HT-29 (cell line): ENCODE results near the gene MSMO1. TPM values are rescaled to one million over a fixed set of nuclear protein-coding genes. Genes with fewer than 3 reads are reported as not detected.

Experiments used
- DNase-seq: peaks from one replicate; pipeline ENCODE4 v3.0.0-alpha.2; 2015; ENCODE audit warnings: low spot score
- total RNA-seq: library from RNA; depleted of rRNA; stranded (reverse); fragments of >200 nt; shearing (Covaris generic); gene quantifications from 2 replicates; pipeline ENCODE4 v1.2.3, GENCODE V29; 2014

The MSMO1 gene
- total RNA-seq, 1 experiment from 2014 or later, result 39.6 TPM

DNA sequence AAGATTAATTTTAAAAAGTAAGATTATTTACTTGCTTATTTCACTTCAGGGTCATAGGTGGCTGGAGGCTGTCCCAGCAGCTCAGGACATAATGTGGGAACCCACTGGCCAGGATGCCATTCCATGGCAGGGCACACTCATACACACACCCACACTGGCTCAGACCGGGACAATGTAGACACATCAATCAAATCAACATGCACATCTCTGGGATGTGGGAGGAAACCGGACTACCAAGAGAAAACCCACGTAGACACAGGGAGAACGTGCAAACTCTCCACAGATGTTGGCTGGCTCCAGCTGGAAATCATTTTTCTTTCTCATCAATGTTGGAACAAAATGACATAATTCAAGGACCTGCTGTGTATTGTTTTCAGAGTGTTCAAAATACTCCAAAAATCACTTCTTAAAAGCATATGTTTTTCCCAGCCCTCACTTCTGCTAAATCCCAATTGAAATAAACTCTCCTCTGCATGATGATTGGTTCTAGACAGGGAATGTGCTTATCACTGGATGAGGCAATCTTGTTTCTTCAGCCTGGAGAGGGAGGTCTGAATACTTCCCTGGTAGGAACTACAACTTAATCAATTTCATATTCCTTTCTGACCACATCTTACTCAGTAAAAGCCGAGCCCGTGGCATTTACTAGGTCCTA lies 32.7 kb downstream of the MSMO1 start:
- DNase-seq, result no peak

DNA sequence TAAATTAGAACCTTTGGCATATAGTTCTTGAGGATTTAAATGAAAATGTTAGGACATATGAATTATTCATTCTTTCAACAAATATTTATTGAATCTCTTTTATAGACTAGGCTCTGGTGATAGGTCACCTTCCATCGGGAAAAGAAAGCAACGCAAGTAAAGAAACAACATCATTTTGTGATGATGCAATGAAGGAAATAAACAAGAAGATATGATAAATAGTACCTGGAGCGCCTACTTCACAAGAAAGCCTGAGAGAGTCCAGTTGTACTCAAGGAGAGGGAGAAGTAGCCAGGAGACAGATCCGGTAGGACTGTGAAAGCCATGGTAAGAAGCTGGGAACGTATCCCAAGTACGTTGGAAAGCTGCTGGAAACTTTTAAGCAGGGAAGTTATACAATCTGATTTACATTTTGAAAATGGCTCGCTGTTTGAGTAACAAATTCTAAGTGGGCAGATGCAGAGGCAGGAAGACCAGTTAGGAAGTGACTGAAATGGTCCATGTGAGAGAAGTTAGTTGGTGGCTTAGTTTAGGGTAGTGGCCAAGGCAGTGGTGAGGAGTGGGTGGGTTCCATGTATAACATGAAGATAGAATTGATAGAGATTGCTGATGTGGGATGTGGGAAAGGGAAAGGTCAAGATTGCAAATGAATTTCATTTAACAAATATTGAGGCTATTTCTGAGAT lies 33.7 kb downstream of the MSMO1 start:
- no peak for DNase-seq

DNA sequence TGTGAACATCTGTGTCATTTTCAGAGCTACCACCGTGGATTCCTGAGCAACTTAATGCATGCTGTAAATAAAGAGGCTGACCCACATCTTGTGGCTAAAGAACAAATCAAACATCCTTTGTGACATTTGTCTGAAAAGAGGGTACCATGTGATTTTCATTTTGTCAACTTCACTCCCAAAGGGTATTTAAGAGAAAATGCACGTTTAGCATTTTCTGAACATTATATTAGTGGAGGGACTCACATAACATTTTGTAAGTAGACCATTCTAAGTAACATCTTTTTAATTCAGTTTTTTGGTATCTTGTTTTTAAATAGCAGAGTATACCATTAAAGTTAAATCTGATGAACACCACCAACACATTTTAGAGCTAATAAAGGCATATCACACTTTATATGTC lies 34.3 kb downstream of the MSMO1 start:
- no peak for DNase-seq

DNA sequence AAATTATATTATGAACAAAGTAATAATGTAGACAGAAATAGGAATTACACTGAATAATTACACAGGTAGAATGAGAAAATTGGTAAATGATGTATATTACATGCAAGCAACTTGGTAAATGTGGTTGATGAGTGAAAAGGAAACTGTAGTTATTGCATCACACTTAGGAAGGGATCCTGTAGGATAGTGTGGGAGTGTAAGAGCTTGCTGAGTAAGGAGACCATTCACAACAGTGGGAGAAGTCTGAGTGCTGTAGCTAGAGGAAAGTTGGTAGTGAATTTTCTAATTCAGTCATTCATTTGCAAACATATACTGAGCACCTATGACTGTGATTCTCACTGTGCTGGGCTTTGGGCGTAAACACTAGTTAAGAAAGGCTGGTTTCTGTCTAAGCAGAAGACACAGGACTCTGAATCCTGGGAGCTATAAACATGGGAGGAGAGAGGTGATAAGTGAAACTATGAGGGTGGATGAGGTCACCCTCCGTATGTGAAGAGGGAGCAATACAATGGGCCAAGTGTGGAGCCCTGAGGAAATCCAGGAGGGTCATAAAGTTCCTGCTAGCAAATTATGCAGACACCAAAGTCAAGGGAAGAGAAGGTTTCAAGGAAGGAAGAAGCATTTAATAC lies 37.1 kb downstream of the MSMO1 start:
- DNase-seq, result no peak

DNA sequence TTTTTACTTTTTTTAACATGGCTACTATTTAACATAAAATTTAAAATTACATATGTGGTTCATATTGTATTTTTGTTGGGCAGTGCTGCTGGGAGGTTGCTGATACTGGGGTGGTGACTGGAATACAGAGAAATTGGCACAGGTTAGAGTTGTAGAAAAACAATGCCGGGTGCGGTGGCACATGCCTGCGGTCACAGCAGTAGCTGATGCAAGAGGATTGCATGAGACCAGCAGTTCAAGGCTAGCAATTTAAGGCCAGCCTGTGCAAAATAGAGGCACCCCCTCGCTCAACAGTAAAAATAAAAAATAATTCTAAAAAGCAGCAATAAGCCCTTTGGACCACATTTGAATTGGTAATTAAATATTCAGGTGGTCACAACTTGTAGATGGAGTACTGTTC lies 39.6 kb downstream of the MSMO1 start:
- no peak for DNase-seq

DNA sequence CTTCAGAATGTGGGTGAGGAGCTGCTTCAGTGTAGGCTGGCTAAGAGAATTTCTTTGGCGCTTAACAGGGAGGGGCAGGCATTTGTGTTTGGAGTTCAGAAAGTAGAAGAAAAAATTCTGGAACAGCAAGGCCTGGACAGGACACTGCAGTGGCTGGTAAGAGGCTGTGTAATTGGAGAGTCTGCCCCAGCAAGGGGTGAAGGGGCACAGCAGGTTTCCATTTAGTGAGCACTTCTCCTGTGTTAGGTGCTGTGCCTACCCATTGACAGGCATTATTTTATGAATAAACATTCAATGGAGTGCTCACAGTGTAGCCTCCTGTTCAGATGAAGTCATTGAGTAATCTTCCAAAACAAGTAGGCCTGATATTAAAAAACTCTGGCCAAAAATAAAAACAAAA lies 40.6 kb downstream of the MSMO1 start:
- DNase-seq, result no peak

DNA sequence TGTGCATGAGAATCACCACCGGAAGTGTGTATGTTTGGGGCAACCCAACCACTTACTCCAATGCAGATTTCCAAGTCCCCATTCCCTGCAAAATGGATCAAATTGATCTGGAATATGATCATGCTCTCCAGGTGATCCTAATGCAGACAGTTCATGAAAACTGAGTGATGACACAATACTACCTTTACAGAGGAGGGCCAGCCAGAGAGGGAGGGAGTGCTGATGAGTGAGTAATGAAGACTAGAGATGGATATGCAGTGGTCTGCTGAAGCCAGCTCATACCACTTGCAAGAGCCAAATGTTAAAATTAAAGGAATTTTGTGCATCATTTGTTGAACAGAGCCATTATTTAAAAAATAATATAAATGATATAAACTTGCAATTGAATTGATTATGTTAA lies 41.1 kb downstream of the MSMO1 start:
- DNase-seq, result no peak

DNA sequence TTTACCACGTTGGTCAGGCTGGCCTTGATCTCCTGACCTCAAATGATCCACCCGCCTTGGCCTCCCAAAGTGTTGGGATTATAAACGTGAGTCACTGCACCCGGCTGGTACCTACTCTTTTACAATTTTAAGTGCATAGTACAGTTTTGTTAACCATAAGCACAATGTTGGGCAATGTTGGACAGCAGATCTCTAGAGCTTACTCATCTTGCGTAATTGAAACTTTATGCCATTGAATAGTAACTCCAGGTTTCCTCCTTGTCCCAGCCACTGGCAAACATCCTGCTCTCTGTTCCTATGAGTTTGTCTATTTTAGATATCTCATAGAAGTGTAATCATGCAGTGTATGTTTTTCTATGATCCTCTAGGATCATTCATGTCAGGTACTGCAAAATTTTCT lies 42.1 kb downstream of the MSMO1 start:
- no peak for DNase-seq

DNA sequence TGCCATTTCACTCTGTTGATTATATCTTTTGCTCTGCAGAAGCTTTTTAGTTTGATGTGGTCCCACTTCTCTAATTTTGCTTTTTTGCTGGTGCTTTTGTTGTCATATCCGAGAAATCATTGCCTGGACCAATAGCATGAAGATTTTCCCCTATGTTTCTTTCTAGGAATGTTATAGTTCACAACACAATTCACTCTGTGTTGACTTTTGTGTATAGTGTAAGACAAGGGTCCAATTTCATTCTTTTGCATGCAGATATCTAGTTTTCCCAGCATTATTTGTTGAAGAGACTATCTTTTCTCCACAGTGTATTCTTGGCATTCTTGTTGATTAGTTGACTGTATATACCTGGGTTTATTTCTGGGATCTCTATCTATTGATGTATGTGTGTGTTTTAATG lies 43.1 kb downstream of the MSMO1 start:
- DNase-seq, result no peak

DNA sequence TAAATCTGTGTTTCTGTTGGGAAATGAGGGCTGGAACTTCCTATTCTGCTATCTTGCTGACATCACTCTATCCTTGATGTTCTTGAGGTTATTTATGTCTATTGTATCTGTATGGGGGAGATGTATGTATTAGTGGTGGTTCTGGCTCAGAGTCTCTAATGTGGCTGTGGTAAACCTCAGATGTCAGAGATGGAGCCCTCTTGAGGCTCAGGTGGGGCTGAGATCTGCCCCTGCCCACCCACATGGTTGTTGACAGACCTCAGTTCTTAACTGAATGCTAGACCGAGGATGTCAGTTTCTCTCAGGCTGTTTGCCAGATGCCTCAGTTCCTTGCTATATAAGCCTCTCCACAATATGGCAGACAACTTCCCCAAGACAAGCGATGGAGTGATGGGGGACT lies 48.0 kb downstream of the MSMO1 start:
- no peak for DNase-seq

DNA sequence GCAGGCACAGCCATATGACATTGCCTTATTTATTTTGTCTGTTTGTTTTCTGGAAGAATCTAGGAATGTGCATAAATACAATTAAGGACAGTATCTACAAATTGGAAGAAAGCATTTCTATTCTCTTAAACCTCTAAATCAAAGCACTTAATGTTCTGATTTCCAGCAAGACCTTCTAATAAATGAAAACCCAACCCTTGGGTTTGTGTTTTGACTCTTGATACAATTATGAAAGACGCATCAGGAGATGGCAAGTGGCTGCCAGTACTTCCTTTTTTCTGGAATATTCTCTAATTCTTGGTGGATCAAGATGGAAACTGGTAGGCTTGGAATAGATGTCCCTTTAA lies 50.9 kb downstream of the MSMO1 start:
- DNase-seq, result no peak

DNA sequence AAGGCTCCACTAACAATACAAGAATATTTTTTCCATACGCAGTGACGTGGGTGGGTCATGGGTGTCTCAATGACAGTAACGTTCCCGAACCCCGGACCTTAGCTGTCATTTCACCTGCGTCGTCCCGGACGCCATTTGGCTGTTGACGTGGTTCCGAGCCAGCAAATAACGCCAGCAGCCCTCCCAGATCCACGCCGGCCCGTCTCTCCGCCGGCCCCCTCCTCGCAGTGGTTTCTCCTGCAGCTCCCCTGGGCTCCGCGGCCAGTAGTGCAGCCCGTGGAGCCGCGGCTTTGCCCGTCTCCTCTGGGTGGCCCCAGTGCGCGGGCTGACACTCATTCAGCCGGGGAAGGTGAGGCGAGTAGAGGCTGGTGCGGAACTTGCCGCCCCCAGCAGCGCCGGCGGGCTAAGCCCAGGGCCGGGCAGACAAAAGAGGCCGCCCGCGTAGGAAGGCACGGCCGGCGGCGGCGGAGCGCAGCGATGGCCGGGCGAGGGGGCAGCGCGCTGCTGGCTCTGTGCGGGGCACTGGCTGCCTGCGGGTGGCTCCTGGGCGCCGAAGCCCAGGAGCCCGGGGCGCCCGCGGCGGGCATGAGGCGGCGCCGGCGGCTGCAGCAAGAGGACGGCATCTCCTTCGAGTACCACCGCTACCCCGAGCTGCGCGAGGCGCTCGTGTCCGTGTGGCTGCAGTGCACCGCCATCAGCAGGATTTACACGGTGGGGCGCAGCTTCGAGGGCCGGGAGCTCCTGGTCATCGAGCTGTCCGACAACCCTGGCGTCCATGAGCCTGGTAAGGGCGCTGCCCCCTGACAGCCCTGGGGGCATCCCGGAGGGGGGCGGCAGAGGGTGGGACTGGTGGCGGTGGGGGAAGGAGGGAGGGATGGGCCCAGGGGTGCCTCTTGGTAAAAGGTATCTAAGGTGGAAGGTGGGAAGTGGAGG lies 51.5 kb downstream of the MSMO1 start, which contains the start of gene CPE:
CPE (plus strand) TSS at position 264 of the 933 bp plus-strand sequence; CDS start at position 478, 214 bp downstream.
- DNase-seq, result no peak

DNA sequence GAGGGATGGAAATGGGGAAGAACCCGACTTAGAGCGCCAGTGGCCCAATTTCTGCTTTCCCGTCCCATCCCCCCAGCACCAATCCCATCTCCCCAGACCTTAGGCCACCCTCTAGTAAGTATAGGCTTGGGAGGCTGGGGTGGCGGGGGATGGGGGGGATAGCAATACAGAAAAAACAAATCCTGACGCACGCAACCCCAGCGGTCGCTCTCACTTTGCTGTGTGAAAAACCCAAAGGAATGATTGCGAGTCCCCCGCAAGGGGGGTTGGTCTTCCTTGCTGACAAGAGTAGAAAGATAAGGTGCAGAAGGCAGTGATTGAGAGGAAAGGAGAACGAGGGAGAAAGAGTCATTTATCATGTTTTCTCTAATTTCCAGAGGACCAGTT lies 52.2 kb downstream of the MSMO1 start:
- DNase-seq, result no peak

DNA sequence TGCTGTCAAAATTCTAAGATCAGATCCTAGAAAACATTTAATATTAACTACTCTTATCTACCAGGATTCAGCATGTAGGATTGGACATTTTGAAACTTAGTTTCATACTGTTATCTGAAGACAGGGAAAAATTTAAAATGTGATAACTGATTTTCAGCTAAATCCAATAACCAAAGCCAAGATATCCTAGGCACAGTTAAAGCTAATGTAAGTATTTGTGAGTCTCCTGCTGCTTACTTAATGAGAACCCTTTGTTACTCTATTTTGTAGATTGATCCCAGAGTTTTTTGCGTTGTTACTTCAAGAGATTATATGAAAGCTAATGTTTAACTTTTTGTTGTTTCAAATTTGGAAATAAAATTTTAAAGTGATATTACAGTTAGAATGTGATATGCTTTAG lies 53.3 kb downstream of the MSMO1 start:
- no peak for DNase-seq

DNA sequence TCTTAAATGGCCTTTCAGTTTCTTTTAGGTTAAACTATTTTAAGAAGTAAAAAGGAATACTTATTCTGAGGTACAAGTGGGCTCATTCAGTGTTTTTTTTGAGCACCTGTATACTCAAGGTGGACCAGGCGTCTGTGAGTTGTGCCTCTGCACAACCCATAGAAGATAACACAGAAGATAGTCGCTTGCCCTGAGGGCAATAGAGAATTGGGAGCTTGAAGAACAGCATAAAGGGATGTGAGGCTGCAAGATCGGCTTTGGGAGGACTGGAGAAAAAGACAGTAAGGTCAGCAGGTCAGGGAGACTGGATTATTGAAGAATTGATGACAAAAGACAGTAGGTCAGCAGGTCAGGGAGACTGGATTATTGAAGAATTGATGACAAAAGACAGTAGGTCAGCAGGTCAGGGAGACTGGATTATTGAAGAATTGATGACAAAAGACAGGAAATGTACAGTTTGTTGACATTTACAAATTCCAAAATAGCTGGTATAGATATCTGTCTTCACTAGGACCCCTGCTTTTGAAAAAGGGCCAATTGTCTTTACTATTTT lies 54.4 kb downstream of the MSMO1 start:
- no peak for DNase-seq

DNA sequence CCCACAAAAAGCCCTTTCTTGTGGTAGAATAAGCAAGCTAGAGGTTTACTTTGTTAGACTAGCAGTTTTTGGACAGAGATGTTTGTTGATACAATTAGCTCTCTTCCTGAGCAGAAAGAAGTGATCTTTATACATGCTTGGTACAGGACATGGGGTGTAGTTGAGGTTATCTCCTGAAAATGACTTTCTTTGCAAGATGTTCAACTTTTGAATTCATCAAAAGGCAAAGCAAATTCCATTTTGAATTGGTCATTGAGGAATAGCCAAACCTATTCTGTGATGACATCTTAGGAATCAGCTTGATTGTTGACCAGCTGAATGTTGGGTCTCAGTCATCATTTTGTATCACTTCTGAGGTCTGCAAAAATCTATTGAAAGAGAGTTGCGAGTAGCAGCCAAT lies 55.2 kb downstream of the MSMO1 start:
- DNase-seq, result no peak

DNA sequence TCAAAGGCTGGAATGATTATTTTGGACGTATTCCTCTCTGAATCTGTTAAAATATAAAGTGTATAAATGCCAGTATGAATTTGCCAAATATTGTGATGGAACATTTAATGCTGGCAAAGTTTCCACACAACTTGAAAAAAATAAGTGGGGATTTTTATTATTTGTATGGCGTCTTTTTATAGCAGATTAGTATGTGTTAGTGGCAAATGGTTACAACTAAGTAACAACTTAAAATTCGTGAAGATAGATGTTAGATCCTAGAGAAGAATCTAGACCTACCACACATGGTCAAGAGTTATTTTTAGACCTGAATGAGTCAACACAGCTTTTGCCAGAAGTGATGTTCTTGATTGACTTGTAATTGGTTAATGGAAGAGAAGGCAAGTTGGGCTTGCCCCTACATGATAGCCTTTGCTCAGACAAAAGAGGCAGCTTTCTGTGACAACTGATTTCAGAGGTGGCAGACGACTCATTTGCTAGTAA lies 56.2 kb downstream of the MSMO1 start:
- DNase-seq, result no peak

DNA sequence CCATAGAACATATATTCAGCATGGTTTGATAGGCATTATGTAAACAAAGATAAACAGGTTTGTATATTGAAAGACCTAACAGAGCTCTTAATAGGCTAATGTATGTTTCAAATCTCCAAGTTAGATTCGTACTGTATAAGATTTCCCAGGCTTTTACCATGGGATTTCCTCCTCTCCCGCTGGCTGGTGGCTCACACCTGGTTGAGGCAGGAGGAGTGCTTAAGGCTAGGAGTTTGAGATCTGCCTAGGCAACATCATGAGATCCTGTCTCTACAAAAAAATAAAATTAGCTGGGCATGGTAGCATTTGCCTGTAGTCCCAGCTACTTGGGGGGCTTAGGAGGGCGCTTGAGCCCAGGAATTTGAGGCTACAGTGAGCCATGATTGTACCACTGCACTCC lies 56.7 kb downstream of the MSMO1 start:
- DNase-seq, result no peak

DNA sequence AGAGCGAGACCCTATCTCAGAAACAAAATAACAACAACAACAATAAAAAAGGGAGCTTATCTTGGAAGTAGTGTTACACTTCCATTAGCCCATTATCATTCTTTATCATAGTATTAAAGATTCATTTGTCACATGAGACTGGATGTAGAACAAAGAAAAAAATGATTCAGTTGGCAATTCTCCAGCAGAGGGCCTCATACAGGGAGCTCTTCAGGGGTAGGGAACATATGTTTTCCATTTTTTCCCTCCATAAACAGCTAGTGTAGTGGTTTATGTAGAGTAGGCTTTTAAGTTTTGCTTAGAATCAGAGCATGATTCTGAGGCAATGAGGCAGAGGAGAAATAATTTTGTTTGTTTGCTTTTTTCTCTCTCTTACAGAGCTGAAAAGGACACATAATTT lies 57.1 kb downstream of the MSMO1 start:
- DNase-seq, result no peak

DNA sequence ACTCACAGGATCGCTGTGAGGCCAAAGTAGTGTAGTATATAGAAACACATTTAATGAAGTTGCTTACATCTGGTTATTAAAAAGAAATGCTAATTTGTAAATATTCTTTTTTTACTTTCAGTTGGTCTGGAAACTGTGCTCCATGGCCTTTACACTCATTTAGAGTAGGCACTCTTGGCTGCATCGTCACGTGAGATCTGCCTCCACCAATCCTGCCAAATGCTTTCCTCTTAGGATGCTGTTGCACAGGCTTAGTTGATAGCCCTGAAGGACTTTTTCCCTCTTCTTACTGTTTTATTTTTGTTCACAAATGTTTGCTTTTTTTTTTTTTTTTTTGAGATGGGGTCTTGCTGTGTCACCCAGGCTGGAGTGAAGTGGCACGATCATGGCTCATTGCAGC lies 57.7 kb downstream of the MSMO1 start:
- no peak for DNase-seq

DNA sequence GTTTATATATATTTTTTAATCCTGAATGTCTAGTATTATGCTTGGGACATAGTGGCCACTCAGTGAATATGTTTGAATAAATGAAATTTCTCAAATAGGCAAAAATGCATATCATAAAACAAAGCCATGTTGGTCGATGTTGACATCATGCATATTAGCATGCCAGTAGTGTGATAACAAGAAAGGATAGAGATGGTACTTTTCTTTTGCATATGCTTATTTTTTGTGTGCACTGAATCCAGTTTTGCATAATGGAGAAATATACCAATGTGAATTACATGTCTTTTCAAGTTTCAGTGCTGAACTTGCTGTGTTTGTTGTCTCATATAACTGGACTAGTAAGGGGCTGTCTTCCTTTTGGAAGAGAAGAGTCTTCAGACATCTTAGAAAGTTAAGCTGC lies 58.9 kb downstream of the MSMO1 start:
- no peak for DNase-seq

DNA sequence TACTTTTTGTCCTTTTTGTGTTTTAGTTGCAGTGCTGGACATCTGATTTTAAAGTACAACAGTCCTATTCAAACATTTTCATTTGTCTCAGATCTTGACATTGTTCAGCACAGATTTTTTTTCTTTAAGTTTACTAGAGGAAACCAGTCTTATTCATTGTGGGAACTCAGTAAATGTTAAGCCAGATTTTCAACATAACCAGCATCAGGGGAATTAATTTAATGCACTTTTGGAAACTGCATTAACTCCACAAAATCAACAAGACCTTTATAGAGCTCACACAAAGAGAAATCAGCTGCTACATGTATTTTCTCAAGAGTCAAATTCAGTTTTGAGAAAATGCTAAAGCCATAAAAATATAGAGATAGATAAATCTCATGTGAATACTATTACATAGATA lies 61.3 kb downstream of the MSMO1 start:
- DNase-seq, result no peak
